ENCODE measurements around the gene SMG9.

GRCh38 chr19:43751466-43752220 lies 3.1 kb downstream of the SMG9 start:
- TF ChIP-seq CTCF (IDR thresholded peaks at IDR 0.05) (no peak), POLR2A (IDR thresholded peaks at IDR 0.05) (no peak)

All from esophagus squamous epithelium (tissue), 4 donors.